Globus pallidus (tissue), 1 donor: ENCODE data around the gene CYTH1.

Experiments used
- DNase-seq: peaks from one replicate; pipeline ENCODE4 v3.0.0-alpha.2; 2015; ENCODE audit warnings: low spot score

CYTH1 gene

DNA sequence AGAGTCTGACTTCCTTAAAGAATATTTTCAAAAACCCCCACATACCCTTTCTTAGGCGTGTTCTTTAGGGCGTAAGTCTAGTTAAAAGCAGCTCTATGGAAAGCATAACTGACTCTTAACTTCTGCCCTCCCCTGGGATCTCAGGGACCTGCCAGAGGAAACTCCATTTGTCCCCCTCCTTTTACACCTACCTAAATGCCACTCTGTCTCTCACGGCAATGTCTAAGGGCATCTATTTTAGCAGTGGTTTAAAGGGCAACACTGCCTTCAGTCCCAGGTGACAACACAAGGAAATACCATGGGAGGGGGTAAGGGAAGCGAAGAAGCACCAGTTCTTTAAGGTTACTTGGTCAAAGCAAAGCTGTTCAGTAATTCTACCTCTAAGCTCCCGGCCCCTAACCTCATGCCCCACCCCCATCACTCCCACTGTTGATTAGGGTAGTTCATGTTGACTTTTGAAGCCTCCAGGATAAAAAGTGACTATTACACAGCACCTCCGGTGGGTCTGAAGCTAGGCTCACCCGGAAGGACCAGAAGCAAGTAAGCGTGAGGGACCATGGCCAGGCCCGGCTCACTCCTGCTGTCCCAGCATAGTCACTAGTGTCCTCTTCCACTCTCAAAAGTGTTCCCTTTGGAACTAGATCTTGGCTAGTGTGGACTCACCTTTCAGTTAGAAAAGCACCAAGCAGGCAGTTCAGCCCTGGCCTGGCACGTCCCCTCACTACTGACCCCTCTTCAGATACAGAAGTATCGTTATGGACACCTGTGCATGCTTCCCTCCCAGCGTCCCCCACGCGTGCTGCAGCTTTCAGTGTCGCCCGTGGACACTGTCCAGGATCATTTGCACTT lies 47.1 kb downstream of the CYTH1 start:
- DNase-seq: no peak

GRCh38 chr17:78732354-78732753 lies 49.7 kb downstream of the CYTH1 start:
- DNase-seq: no peak

DNA sequence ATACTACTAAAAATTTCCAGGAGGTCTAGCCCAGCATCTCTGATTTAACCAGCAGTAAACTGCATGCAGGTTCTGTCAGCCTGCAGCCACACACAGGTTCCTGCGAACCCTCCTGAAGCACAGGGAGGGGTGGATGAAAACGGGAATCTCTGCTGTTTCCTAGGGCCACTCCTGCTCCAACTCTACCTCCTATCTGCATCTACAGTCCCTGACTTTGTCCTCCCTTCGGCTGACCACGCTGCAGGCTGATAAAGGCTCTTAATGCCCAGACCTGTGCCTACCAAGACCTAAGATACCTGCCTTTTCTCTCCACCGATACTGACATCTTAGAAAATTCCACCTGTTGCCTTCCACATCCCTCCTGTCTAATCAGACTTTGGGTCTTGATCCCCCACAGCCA lies 50.2 kb downstream of the CYTH1 start:
- DNase-seq: no peak

GRCh38 chr17:78729641-78730040 lies 52.4 kb downstream of the CYTH1 start:
- DNase-seq: no peak

DNA sequence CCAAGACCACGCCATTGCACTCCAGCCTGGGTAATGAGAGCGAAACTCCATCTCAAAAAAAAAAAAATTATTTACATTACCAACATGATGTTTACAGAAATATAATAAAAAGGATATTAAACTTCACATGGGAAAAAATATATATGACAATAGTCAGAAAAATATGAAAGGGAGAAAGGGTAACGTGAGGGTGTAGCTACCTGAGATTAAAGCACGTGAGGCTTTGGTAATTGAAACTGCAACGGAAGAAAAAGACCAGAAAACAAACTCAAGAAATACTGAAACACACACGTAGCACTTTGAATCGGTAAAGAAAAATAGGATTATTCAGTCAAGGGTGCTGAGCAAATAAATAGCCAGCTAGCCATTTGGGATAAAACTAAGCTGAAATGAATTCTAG lies 53.6 kb downstream of the CYTH1 start:
- no peak for DNase-seq

DNA sequence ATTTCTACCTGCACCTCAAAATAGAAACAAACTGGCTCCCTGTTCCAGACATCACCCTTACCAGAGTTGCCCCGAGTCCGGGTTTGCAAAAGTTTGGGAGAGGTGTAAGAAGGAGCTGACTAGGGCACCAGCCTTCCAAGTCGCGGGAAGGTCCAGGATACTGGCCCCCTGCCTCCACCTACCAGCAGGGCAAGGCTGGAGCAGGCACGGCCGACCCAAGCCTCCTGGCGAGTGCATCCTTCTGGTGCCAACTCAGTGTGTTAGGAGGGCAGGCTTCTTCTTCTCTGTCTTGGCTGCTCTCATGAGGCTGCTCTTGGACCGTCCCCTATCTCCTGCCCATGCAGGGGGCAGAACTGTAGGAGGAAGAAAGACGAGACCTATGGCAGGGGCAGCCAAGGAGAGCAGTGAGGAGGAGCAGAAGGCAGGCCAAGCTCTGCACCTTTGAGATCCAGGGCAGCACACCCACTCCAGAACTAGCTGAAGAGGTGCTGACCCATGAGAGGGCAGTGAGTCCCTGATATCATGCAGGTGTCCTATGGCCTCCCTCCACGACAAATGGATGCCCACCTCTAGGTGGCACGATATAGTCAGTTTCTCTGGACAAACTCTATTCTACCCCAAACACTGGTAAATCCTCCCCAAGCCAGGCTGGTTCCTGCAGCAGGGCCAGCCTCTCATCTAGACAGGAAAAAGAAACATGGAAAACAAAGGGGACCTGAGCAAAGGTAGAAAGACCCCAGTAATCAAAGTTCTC lies 54.4 kb downstream of the CYTH1 start:
- no peak for DNase-seq

DNA sequence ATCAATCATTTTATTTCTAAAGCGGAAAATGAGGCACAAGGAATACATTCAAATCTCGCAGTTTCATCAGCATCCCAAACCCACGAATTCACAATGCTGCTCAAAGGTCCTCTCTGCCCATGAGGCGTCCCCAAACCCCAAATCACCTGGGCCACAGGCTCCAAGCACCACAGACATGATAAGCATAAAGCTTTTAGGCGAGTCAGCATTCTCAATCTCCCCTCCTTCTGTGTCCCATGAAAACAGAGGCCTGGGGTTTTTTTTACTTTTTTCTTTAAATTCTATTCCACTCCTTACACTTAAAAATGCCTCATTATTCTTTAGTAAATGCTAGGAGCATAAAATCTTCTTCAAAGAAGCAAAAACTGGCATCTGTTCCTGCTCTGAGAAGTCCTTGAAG lies 55.0 kb downstream of the CYTH1 start:
- DNase-seq: no peak

DNA sequence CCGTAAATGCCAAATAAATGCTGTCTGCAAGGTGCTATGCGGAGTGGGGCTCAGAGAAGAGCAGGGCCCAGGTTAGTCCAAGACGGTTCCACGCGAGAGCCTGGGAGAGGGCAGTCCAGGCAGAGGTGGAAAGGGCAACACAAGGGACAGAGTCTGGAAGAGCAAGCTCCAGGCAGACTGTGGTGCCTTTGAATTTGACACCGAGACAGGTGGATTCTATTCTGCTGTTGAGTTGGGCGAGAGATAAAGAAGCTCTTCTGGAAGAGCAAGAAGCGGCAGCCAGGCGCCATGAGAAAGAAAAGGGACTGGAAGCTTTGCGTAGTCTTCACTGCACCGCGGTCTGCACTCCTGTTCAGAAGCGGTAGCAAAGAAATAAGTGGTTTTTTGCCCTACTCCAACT lies 55.6 kb downstream of the CYTH1 start:
- no peak for DNase-seq

DNA sequence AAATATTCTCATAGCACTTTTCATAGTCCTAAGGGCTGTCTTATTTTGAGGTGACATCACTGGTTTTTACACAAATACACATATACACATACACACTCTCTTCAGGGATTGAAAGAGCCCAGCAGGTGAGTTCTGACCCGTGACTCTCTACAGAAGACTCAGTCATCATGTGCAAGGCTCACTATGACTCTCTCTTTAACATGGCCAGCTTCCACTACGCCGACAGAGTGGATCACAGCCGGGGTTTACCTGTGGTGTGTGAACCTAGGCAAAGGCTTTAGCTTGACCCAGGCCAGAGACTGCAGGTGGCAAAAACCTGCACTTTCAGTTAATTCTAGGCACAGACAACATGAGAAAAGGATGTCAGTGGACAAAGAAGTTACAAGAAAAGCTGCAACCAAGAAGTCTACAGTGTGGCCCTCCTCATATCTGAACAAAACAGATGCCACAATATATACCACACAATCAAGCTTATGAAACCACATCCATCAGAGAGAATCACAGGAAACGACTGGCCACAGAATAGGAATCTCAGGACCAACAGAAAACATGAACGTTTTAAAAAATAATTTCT lies 56.5 kb downstream of the CYTH1 start:
- DNase-seq: no peak

- no peak for DNase-seq
These were observed 57.1 kb downstream of the CYTH1 start for GRCh38 chr17:78724999-78725398.

GRCh38 chr17:78724544-78724943 lies 57.5 kb downstream of the CYTH1 start:
- peak; percentile 88 for DNase-seq

DNA sequence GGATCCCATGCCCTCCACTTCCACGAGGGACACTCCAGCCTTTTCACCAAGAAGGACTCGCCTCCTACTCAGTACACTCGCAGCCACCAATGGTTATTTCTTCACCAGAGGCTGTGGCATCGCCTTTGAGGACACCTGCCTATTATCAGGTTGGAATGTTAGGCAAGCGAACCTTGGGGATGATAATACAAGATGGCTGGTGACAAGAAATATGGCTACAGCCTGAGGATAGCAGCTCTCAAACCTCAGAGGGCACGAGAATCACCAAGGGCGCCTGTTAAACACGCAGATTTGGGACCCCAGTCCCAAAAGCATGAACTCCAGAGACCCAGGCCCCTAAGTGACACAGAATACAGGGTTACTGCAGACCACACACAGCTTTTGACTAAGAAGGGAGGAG lies 58.1 kb downstream of the CYTH1 start:
- no peak for DNase-seq

DNA sequence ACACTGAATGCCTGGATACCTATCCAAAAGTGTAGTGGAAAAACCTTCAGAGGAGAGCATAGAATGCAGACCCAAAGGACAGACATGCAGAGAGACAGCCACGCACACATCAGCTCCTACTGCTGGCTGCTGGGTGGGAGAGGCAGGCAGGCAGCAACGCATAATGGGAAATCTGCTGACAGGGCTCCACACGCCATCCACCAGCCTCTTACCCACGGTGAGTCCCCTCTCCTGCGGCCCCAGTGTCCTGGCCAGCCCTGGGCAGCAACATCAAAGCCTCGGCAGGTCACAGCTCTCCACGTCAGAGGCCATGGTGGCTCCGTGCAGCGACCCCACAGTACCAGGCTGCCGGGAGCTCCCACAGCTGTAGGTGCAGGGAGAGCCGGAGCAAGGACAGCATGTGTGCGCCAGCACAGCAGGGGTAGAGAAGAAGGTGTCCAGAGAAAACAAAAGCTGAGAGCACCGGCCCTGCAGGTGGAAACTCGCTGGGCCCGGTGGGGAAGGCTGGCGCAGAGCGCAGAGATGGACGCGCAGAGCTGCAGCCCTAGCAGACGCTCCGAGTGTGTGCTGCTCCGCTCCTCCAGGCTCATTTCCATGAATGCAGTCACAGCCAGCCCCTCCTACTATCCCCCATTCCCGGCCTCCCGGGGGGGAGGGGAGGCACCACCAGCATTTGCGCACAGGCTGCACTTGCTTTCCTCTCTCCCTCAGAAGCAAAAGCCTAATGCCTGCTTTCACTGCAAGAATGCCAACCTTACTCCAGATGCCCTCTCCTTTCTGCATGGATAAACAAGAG lies 58.9 kb downstream of the CYTH1 start:
- peak; percentile 97 for DNase-seq

DNA sequence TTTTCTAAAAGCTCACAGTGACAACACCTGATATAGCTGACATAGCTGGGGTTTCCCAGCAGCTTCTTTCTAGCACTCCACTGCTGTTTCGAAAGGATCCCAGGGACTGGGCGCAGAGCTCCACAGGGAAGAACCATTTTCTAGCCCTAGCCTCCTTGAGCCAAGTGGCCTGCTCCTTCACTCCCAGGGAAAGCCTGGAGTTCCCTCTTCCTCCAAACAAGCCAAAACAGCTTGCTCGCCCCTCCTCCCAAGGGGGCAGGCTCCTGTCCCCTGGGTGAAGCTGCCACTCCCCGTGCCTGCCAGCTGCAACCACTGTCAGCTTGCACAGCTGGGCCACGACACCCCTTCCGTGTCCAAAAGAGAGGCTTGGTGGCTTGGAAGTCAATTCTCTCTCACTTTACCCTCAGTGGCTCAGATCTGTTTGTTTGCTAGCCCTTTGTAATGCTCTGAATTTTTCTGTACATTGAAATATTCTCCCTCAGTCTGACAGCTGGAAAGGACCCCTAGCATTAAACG lies 59.8 kb downstream of the CYTH1 start:
- peak; percentile 81 for DNase-seq

DNA sequence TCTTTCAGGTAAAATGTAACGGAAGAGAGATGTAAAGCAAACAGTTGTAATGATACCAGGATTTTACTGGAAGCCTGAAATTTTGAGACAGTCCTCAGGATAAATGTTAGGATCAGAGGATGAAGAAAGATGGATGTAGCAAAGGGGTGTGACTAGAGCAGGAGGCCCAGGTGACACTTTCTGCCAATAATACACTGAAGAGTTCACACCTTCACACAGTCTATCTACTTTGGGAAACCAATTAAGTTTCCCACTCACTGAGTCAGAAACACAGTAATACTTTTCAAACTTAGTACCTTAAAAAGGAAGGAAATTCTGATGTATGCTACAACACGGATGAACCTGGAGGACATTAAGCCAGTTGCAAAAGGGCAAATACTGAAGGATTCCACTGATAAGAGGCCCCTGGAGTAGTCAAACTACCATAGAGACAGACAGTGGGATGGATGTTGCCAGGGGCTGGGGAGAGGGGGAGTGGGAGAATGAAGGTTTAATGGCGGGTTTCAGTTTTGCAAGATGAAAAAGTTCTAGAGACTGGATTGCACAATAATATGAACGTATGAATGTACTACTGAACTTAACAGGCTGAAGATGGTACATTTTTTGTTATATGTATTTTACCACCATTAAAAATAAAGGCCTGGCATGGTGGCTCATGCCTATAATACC lies 62.3 kb downstream of the CYTH1 start:
- no peak for DNase-seq

GRCh38 chr17:78718575-78719208 lies 63.4 kb downstream of the CYTH1 start:
- no peak for DNase-seq

DNA sequence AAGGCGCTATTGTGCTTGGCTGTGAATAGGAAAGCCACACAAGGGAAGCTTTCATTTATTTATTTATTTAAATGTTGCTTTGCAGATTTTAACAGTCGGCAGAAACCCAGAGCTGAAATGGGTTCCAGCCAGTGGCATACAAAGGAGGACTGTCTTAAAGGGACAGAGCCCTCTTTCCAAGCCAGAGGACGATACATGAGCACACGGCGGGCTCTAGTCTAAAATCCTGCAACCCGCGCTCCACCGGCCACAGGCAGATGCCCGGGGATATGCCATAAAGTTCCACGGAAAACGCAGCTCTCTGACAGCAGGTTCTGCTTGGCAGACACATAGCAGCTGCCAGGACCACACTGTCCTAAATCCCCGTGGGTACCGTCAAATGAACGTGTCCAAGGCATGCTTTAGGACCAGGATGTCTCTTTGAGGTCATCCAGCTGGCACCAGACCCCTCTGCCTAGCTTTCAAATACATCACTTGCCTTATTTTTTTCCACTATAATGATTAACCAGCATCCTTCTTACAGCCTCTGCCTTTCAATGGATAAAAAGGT lies 64.6 kb downstream of the CYTH1 start:
- peak; percentile 97 for DNase-seq

- DNase-seq: peak; percentile 96
These were observed 65.2 kb downstream of the CYTH1 start for GRCh38 chr17:78716814-78717393.

GRCh38 chr17:78716292-78716691 lies 65.8 kb downstream of the CYTH1 start:
- no peak for DNase-seq

DNA sequence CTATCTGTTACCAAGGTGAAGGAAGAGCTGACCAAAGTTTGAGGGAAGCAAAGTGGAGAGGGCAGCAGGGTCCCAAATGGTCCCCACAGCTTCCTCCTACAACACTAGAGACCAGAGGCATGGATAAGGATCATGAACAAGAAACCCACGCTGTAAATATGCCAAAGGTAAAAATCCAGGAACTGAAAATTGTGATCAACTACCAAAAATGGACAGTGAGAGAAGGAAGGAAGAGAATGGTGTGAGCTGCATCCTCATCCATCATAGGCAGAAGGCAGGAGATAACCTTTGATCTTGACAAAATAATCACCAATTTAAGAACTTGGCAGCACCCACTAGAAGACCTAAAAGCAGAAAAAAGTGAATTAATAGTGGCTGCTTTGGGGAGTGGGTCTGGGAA lies 66.2 kb downstream of the CYTH1 start:
- DNase-seq: no peak
